H1 (cell line): ENCODE data around the gene ABI1. TPM values are rescaled to one million over a fixed set of nuclear protein-coding genes. Genes with fewer than 3 reads are reported as not detected.

Experiments used
- CTCF ChIA-PET: fragments of 300-600 bp; sonication (Branson Sonifier 250); formaldehyde crosslinking; loops from one replicate; lab custom pipeline; 2021; ENCODE audit not compliant: partially characterized antibody; lab: Charles Lee
- POLR2A ChIA-PET: fragments of 300-600 bp; sonication (Branson Sonifier 250); formaldehyde crosslinking; loops from one replicate; lab custom pipeline; 2021; ENCODE audit warnings: inconsistent platforms; ENCODE audit not compliant: partially characterized antibody; lab: Charles Lee
- DNase-seq, 2 experiments: peaks; one replicate each; pipeline versions ENCODE4 v3.0.0 to v3.0.0-alpha.2; 2010 to 2022; ENCODE audit warnings: low spot score in 2 of 2, low read depth in 1 of 2, mixed read lengths in 1 of 2
- FAIRE-seq: peaks from 2 replicates; lab custom pipeline; 2011; peaks lifted over from hg19 to GRCh38; lab: Jason Lieb, UNC
- H2AFZ ChIP-seq: 2 replicates; pipeline ENCODE4 v1.8.1; 2012; ENCODE audit warnings: low read length, inconsistent platforms
- H2AK5ac ChIP-seq: 2 replicates; pipeline ENCODE4 v1.6.1; 2013; ENCODE audit warnings: low read depth, low read length
- H2BK120ac ChIP-seq: replicated peaks from 2 replicates; pipeline ENCODE3; 2013; ENCODE audit warnings: low read depth, low read length, inconsistent platforms
- H2BK12ac ChIP-seq: 2 replicates; pipeline ENCODE4 v1.6.1; 2013; ENCODE audit warnings: low read depth, low read length
- H2BK15ac ChIP-seq: 2 replicates; pipeline ENCODE4 v1.6.1; 2013; ENCODE audit warnings: low read length
- H2BK20ac ChIP-seq: 2 replicates; pipeline ENCODE4 v1.6.1; 2013; ENCODE audit warnings: low read length
- H2BK5ac ChIP-seq: 2 replicates; pipeline ENCODE4 v1.6.1; 2013; ENCODE audit warnings: low read depth, low read length
- H3K14ac ChIP-seq: 2 replicates; pipeline ENCODE4 v1.6.1; 2013; ENCODE audit warnings: inconsistent platforms; ENCODE audit not compliant: insufficient read length
- H3K18ac ChIP-seq: 2 replicates; pipeline ENCODE4 v1.6.1; 2013; ENCODE audit warnings: low read length; ENCODE audit errors: extremely low read depth
- H3K23ac ChIP-seq: 2 replicates; pipeline ENCODE4 v1.6.1; 2013; ENCODE audit warnings: inconsistent platforms; ENCODE audit not compliant: insufficient read length
- H3K23me2 ChIP-seq: 2 replicates; pipeline ENCODE4 v1.6.1; 2013; ENCODE audit warnings: low read depth, low read length
- H3K27ac ChIP-seq: 2 replicates; pipeline ENCODE4 v1.6.1; 2011; ENCODE audit warnings: low read depth, low read length, inconsistent platforms
- H3K27me3 ChIP-seq, 4 experiments: replicated peaks in 1 of 4; 1 replicate in 1 of 4; 2 replicates in 3 of 4; pipeline versions ENCODE4 v1.6.1 to v1.8.1; 2011 to 2013; ENCODE audit warnings: low read length in 3 of 4, mild to moderate bottlenecking in 3 of 4, inconsistent platforms in 2 of 4, mixed read lengths in 2 of 4, moderate library complexity in 1 of 4; ENCODE audit not compliant: control insufficient read depth in 3 of 4, insufficient read depth in 3 of 4; ENCODE audit errors: extremely low read depth in 1 of 4
- H3K36me3 ChIP-seq, 4 experiments: 2 replicates each; pipeline versions ENCODE4 v1.6.1 to v1.8.1; 2011 to 2013; ENCODE audit warnings: mild to moderate bottlenecking in 4 of 4, low read length in 3 of 4, moderate library complexity in 2 of 4, control low read depth in 1 of 4, inconsistent platforms in 1 of 4; ENCODE audit not compliant: insufficient read depth in 4 of 4, control insufficient read depth in 2 of 4
- H3K4ac ChIP-seq: replicated peaks from 2 replicates; pipeline ENCODE3; 2013; ENCODE audit warnings: low read length, low read depth, mixed read lengths, inconsistent platforms; ENCODE audit not compliant: insufficient read length
- H3K4me1 ChIP-seq, 4 experiments: replicated peaks in 1 of 4; 1 replicate in 1 of 4; 2 replicates in 3 of 4; pipeline versions ENCODE4 v1.6.1 to v1.8.1; 2011 to 2013; ENCODE audit warnings: low read length in 3 of 4, inconsistent platforms in 2 of 4, mixed read lengths in 1 of 4; ENCODE audit not compliant: insufficient read depth in 4 of 4, control insufficient read depth in 3 of 4
- H3K4me2 ChIP-seq, 2 experiments: 2 replicates each; pipeline versions ENCODE4 v1.6.1 to v1.8.1; 2011 to 2013; ENCODE audit warnings: low read depth in 2 of 2, low read length in 2 of 2, control low read depth in 1 of 2, inconsistent platforms in 1 of 2, mild to moderate bottlenecking in 1 of 2; ENCODE audit not compliant: insufficient read depth in 1 of 2
- H3K4me3 ChIP-seq, 4 experiments: fragments of 200-600, 300-600 bp in 1 of 4; sonication (generic), shearing (Covaris generic), sonication (Bioruptor Twin) in 1 of 4; 2 replicates each; pipeline versions ENCODE4 v1.5.1 to v1.8.1; 2011 to 2016; ENCODE audit warnings: low read length in 4 of 4, low read depth in 3 of 4, control low read depth in 2 of 4, inconsistent platforms in 2 of 4, mild to moderate bottlenecking in 2 of 4, mixed read lengths in 1 of 4, moderate library complexity in 1 of 4; ENCODE audit not compliant: insufficient read depth in 2 of 4; ENCODE audit errors: extremely low read depth in 1 of 4
- H3K56ac ChIP-seq: replicated peaks from 2 replicates; pipeline ENCODE3; 2013; ENCODE audit warnings: low read depth, mild to moderate bottlenecking, mixed read lengths, low read length, inconsistent platforms; ENCODE audit not compliant: insufficient read length
- H3K79me1 ChIP-seq: 2 replicates; pipeline ENCODE4 v1.6.1; 2013; ENCODE audit warnings: low read depth, low read length, control low read depth
- H3K79me2 ChIP-seq, 2 experiments: 2 replicates each; pipeline versions ENCODE4 v1.6.1 to v1.8.1; 2012 to 2013; ENCODE audit warnings: low read length in 2 of 2, mild to moderate bottlenecking in 2 of 2, inconsistent platforms in 1 of 2; ENCODE audit not compliant: insufficient read depth in 2 of 2, control insufficient read depth in 1 of 2
- H3K9ac ChIP-seq, 4 experiments: replicated peaks in 1 of 4; 1 replicate in 1 of 4; 2 replicates in 3 of 4; pipeline versions ENCODE4 v1.6.1 to v1.8.1; 2011 to 2013; ENCODE audit warnings: low read depth in 3 of 4, low read length in 3 of 4, control low read depth in 2 of 4, mild to moderate bottlenecking in 2 of 4, moderate library complexity in 2 of 4, inconsistent platforms in 1 of 4; ENCODE audit errors: extremely low read depth in 1 of 4
- H3K9me3 ChIP-seq, 2 experiments: 2 replicates each; pipeline versions ENCODE4 v1.6.1 to v1.8.1; 2012 to 2013; ENCODE audit warnings: mild to moderate bottlenecking in 2 of 2, moderate library complexity in 2 of 2, control low read depth in 1 of 2, inconsistent platforms in 1 of 2, low read depth in 1 of 2, low read length in 1 of 2, mixed read lengths in 1 of 2; ENCODE audit not compliant: insufficient read depth in 2 of 2
- H4K20me1 ChIP-seq, 2 experiments: replicated peaks in 1 of 2; 2 replicates each; pipeline versions ENCODE3 to v1.8.1; 2011 to 2013; ENCODE audit warnings: inconsistent platforms in 2 of 2, low read length in 2 of 2, mild to moderate bottlenecking in 1 of 2; ENCODE audit not compliant: insufficient read depth in 2 of 2, control insufficient read depth in 1 of 2
- H4K5ac ChIP-seq: 2 replicates; pipeline ENCODE4 v1.6.1; 2013; ENCODE audit warnings: low read length, low read depth, mixed read lengths, inconsistent platforms; ENCODE audit not compliant: insufficient read length
- H4K8ac ChIP-seq: 2 replicates; pipeline ENCODE4 v1.8.0; 2013; ENCODE audit warnings: mild to moderate bottlenecking, moderate library complexity, low read length, inconsistent platforms; ENCODE audit not compliant: insufficient read depth; ENCODE audit errors: extremely low read depth
- H4K91ac ChIP-seq: replicated peaks from 2 replicates; pipeline ENCODE3; 2013; ENCODE audit warnings: low read length, mixed read lengths, inconsistent platforms; ENCODE audit not compliant: insufficient read length
- ATF3 ChIP-seq: IDR thresholded peaks from 2 replicates; pipeline ENCODE4 v1.6.1; 2011; ENCODE audit warnings: low read depth, mild to moderate bottlenecking, low read length; ENCODE audit not compliant: insufficient read depth
- BCL11A ChIP-seq, 2 experiments: IDR thresholded peaks; one replicate each; pipeline ENCODE4 v1.6.1; 2011; ENCODE audit warnings: low read depth in 2 of 2, low read length in 2 of 2, mild to moderate bottlenecking in 2 of 2
- CTCF ChIP-seq, 3 experiments: IDR thresholded peaks; 1 replicate in 2 of 3; 2 replicates in 1 of 3; pipeline versions ENCODE4 v1.5.1 to v1.6.1; 2011; ENCODE audit warnings: low read length in 3 of 3, mild to moderate bottlenecking in 3 of 3, inconsistent platforms in 2 of 3, low read depth in 1 of 3, moderate library complexity in 1 of 3; ENCODE audit not compliant: insufficient read depth in 1 of 3; ENCODE audit errors: control extremely low read depth in 1 of 3
- E2F6 ChIP-seq: IDR thresholded peaks from 2 replicates; pipeline ENCODE4 v1.6.1; 2012; ENCODE audit warnings: inconsistent platforms
- PHF8 ChIP-seq: fragments of 200-600 bp; sonication (generic); conservative IDR thresholded peaks from 2 replicates; pipeline ENCODE4 v1.7.1; 2012; ENCODE audit warnings: low read depth, mild to moderate bottlenecking, inconsistent platforms, low read length, moderate library complexity
- POLR2A ChIP-seq, 2 experiments: IDR thresholded peaks; 1 replicate in 1 of 2; 2 replicates in 1 of 2; pipeline ENCODE4 v1.6.1; 2011; ENCODE audit warnings: low read depth in 2 of 2, low read length in 2 of 2, mild to moderate bottlenecking in 2 of 2; ENCODE audit errors: control extremely low read depth in 1 of 2
- RBBP5 ChIP-seq: IDR thresholded peaks from 2 replicates; pipeline ENCODE4 v1.7.1; 2012; ENCODE audit warnings: low read depth, mild to moderate bottlenecking, inconsistent platforms, low read length, moderate library complexity, borderline replicate concordance
- SP1 ChIP-seq: IDR thresholded peaks from 2 replicates; pipeline ENCODE4 v1.6.1; 2011; ENCODE audit warnings: low read depth, low read length
- TBP ChIP-seq: IDR thresholded peaks from 2 replicates; pipeline ENCODE4 v1.6.1; 2011; ENCODE audit warnings: low read depth, low read length, improper control_type of control experiment
- TCF12 ChIP-seq: IDR thresholded peaks from 2 replicates; pipeline ENCODE4 v1.6.1; 2011; ENCODE audit warnings: low read depth, mild to moderate bottlenecking, low read length
- WGBS, 2 experiments: shearing (Covaris generic) in 1 of 2; methylation state at CpG; one replicate each; pipeline versions ENCODE4 v1.1.6 to v1.1.7; 2013 to 2015; ENCODE audit warnings: low lambda C conversion rate in 2 of 2, mixed read lengths in 2 of 2, inconsistent platforms in 1 of 2, low coverage in 1 of 2, missing lambda C conversion rate in 1 of 2; ENCODE audit not compliant: insufficient replicate concordance in 2 of 2, insufficient coverage in 1 of 2, insufficient read length in 1 of 2; ENCODE audit errors: extremely low coverage in 1 of 2, missing lambda C conversion rate in 1 of 2; 5-methylcytosine and 5-hydroxymethylcytosine counted together
- polyA plus RNA-seq, 7 experiments: library from polyadenylated mRNA; depleted of rRNA in 3 of 7; stranded (reverse) in 5 of 7; unstranded in 2 of 7; fragments of >200 nt in 5 of 7; fragments of 200-250 nt in 2 of 7; gene quantifications; 1 replicate in 5 of 7; 2 replicates in 1 of 7; 4 replicates in 1 of 7; pipeline versions ENCODE4 v1.2.1 to v1.2.3, GENCODE V29; 2011 to 2013; ENCODE audit warnings: missing spikeins in 2 of 7, mixed read lengths in 2 of 7
- total RNA-seq: library from RNA; stranded (reverse); fragmentation: NEBNext Ultra II Directional; extraction: Animal tissue kit (Norgen Biotek cat#: 25700); gene quantifications from 2 replicates; pipeline ENCODE4 v1.2.1, GENCODE V29; 2021

The ABI1 gene
- total and polyA plus RNA-seq, 2 of the 8 experiments (the other 6 are each of a cell fraction or from before 2014, with no cell fraction given): 35.4 to 37.0 TPM

GRCh38 chr10:26706936-26707335 is 153.8 kb downstream of the ABI1 start:
- Histone ChIP-seq H3K56ac (no peak overlapping the region), H3K79me1 (peaks cover 2% of the 10 kb centered on the region; the same call in 1 of the 2 replicates), H3K27me3 (no peaks in the 10 kb centered on the region), H2BK120ac (no peak overlapping the region), H3K23ac (no peak overlapping the region), H3K4me1 (no peaks in the 10 kb centered on the region), H3K4ac (no peak overlapping the region), H4K5ac (no peak overlapping the region), H3K4me3 (no peak overlapping the region), H3K18ac (no peak overlapping the region), H3K9me3 (no peaks in the 10 kb centered on the region), H2BK20ac (no peak overlapping the region), H4K8ac (no peak overlapping the region), H3K79me2 (peaks cover 0 to 16% of the 10 kb centered on the region in 2 experiments; a peak in 2 of 4 replicates), H4K91ac (no peak overlapping the region), H3K9ac (no peak overlapping the region), H3K4me2 (no peak overlapping the region), H2AK5ac (no peak overlapping the region), H3K14ac (no peak overlapping the region), H2AFZ (no peak overlapping the region), H4K20me1 (no peaks in the 10 kb centered on the region), H3K27ac (no peak overlapping the region), H2BK5ac (no peak overlapping the region), H3K23me2 (no peaks in the 10 kb centered on the region), H3K36me3 (peaks cover 0 to 39% (median 8%) of the 10 kb centered on the region in 4 experiments; a peak in 7 of 8 replicates), H2BK15ac (no peak overlapping the region), H2BK12ac (no peak overlapping the region)
- POLR2A ChIA-PET: interaction anchor here (0.9 to 1.0 kb wide), 2 partner anchors 9 to 10 kb away, joined by 3 to 4 read pairs; partner anchors contain the start of gene PDSS1
- CTCF ChIA-PET: interaction anchor here (0.7 to 3.3 kb wide), 4 partner anchors 15 to 175 kb away, joined by 3 to 16 read pairs (median 7); no protein-coding TSS in a partner anchor
- no peak for FAIRE-seq
- 88% methylated on average over 10 of the region's 10 CpGs; no CpG with 5 or more reads in 1 of the 2 experiments for WGBS, 2 experiments
- DNase-seq: no peak
- TF ChIP-seq PHF8: no peak
- TF ChIP-seq ATF3: no peak
- TF ChIP-seq TBP: no peak
- no peak for TF ChIP-seq RBBP5
- no peak for TF ChIP-seq POLR2A (IDR thresholded peaks at IDR 0.05; ENCODE audit: control extremely low read depth in 1 of 2, low read depth in 2 of 2, low read length in 2 of 2)
- TF ChIP-seq TCF12: no peak
- no peak for TF ChIP-seq E2F6
- TF ChIP-seq CTCF (IDR thresholded peaks at IDR 0.05; ENCODE audit: control extremely low read depth in 1 of 3, insufficient read depth in 1 of 3, low read depth in 1 of 3, low read length in 3 of 3): no peak
- no peak for TF ChIP-seq BCL11A (IDR thresholded peaks at IDR 0.05; ENCODE audit: low read depth in 2 of 2, low read length in 2 of 2)
- TF ChIP-seq SP1: no peak
